Naive thymus-derived CD8-positive, alpha-beta T cell (primary cell): Measurements from ENCODE around the gene PHOSPHO1. TPM values are rescaled to one million over a fixed set of nuclear protein-coding genes. Genes with fewer than 3 reads are reported as not detected.

Experiments used
- ATAC-seq, 2 donors: fragments of 150-1000 bp; cut with Tn5 transposase in 1 of 2; sonication (Bioruptor Pico), chemical (Tn5 transposase) in 1 of 2; 1 replicate in 1 of 2; 2 replicates in 1 of 2; pipeline ENCODE4 v1.10.0; 2021; ENCODE audit warnings: mild to moderate bottlenecking in 2 of 2, moderate library complexity in 2 of 2
- POLR2A ChIA-PET: fragments of 350-600 bp; sonication (Branson Sonifier 250); formaldehyde crosslinking; loops from one replicate; lab custom pipeline; 2021; ENCODE audit warnings: antibody characterized with exemption; lab: Charles Lee
- DNase-seq, 10 donors: peaks; one replicate each; pipeline versions ENCODE4 v3.0.0 to v3.0.0-alpha.2; 2020 to 2022
- H3K27ac Mint-ChIP-seq, 10 donors: one replicate each; pipeline ENCODE4 v1.8.0; 2020 to 2022; ENCODE audit warnings: mild to moderate bottlenecking in 10 of 10, mixed read lengths in 10 of 10, moderate library complexity in 4 of 10, inconsistent platforms in 1 of 10
- H3K27me3 Mint-ChIP-seq, 5 donors: one replicate each; pipeline ENCODE4 v1.8.0; 2021 to 2022; ENCODE audit warnings: mixed read lengths in 5 of 5
- H3K36me3 Mint-ChIP-seq, 3 donors: one replicate each; pipeline ENCODE4 v1.8.0; 2020 to 2022; ENCODE audit warnings: mixed read lengths in 3 of 3, mild to moderate bottlenecking in 2 of 3, inconsistent platforms in 1 of 3
- H3K4me1 Mint-ChIP-seq, 4 donors: one replicate each; pipeline ENCODE4 v1.8.0; 2021 to 2022; ENCODE audit warnings: mixed read lengths in 4 of 4
- H3K4me3 Mint-ChIP-seq, 10 donors: one replicate each; pipeline ENCODE4 v1.8.0; 2020 to 2022; ENCODE audit warnings: mild to moderate bottlenecking in 10 of 10, mixed read lengths in 10 of 10, moderate library complexity in 6 of 10, inconsistent platforms in 1 of 10
- H3K9me3 Mint-ChIP-seq, 9 donors: one replicate each; pipeline ENCODE4 v1.8.0; 2020 to 2022; ENCODE audit warnings: mixed read lengths in 9 of 9, mild to moderate bottlenecking in 3 of 9, inconsistent platforms in 1 of 9, moderate library complexity in 1 of 9
- polyA plus RNA-seq, 3 donors: library from polyadenylated mRNA; unstranded; fragments of 300-500 nt; fragmentation: Illumina TruSeq; gene quantifications; one replicate each; pipeline ENCODE4 v1.2.3, GENCODE V29; 2021
- total RNA-seq, 8 experiments: library from RNA in 2 of 8; stranded (reverse) in 2 of 8; gene quantifications; one replicate each; pipeline ENCODE4 v1.2.3 and lab custom pipeline; 2021 to 2026

PHOSPHO1 gene
- total and polyA plus RNA-seq, 5 experiments from 2014 or later, result 0.25 to 0.62 (median 0.35) TPM; not detected in 2

GRCh38 chr17:49216482-49216881, 14.1 kb downstream of the PHOSPHO1 start:
- ATAC-seq, result no peak
- peaks cover 0 to 19% (median 0%) of the 10 kb centered on the region in 3 donors for H3K36me3 Mint-ChIP-seq
- H3K4me1 Mint-ChIP-seq, result peaks cover 48 to 84% (median 83%) of the 10 kb centered on the region in 4 donors
- no peaks in the 10 kb centered on the region for H3K9me3 Mint-ChIP-seq
- POLR2A ChIA-PET, result interaction anchor here (5.6 to 13.0 kb wide), 2 partner anchors 11 to 24 kb away, joined by 41 to 195 read pairs; partner anchors contain the start of gene PHOSPHO1
- no peak for DNase-seq
- no peaks in the 10 kb centered on the region for H3K27me3 Mint-ChIP-seq
- H3K27ac Mint-ChIP-seq, result peak overlapping the region; percentile 85 to 99 (median 94)
- H3K4me3 Mint-ChIP-seq, result peak overlapping the region; percentile 52 to 86 (median 80)

DNA sequence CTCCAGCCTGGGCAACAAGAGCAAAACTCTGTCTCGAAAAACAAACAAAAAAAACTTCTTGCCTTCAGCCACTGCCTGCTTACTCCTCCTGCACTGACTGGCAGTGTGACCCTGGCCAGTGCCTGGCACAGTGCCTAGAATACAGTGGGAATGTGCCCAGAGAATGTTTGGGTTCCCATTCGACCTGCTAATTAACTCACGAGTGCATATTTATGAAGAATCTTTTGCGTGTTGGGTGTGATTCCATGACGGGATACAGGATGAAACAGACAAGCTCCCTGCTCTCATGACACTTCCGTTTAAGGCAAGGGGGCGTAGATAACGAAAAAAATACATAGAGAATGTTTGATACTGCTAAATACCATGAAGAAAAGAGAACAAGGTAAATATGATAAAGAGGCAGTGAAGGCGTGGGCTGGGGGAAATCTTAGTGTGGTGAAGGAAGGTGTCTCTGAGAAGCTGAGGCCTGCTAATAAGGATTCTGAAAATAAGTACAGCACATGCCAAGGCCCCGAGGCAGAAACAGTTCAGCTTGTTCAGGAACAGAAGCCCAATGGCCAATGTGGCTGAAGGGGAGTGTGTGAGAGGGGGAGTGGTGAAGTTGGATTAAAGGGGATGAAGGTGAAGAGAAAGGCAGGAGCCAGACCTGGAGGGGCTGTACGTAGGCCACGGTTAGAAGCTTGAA, 15.8 kb downstream of the PHOSPHO1 start:
- Mint-ChIP-seq H3K4me1 (peaks cover 59 to 94% (median 91%) of the 10 kb centered on the region in 4 donors), H3K9me3 (no peaks in the 10 kb centered on the region), H3K4me3 (peak overlapping the region; percentile 57 to 99 (median 76)), H3K27me3 (no peaks in the 10 kb centered on the region), H3K36me3 (peaks cover 0 to 16% (median 0%) of the 10 kb centered on the region in 3 donors), H3K27ac (peak overlapping the region; percentile 84 to 99 (median 94))
- POLR2A ChIA-PET, result interaction anchor here (0.7 to 13.0 kb wide), 5 partner anchors 8 to 22 kb away, joined by 3 to 195 read pairs (median 6); partner anchors contain the start of gene PHOSPHO1
- peak in 1 of 10 donors; percentile 28 for DNase-seq
- ATAC-seq, result no peak

DNA sequence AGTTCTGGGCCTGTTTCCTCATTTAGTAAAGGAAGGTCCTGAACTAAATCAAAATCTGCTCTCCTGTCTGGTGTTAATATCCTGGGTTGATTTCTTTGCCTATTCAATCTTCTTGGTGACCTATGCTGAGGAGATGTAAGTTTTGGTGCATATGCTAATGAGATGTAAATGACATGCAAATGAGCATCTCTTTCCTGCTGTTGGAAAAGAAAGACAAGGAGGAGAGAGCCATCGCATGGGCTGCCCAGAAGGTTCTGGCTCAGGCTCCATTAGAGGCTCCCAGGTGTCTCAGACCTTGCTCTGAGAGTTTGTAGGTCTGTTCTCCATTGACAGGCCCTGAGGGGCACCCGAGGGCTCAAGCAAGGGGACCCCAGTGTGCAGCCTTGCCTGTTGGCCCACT, 16.7 kb downstream of the PHOSPHO1 start:
- peak overlapping the region; percentile 72 to 99 (median 92) for H3K4me3 Mint-ChIP-seq
- H3K27me3 Mint-ChIP-seq, result no peaks in the 10 kb centered on the region
- no peaks in the 10 kb centered on the region for H3K9me3 Mint-ChIP-seq
- peaks cover 64 to 95% (median 92%) of the 10 kb centered on the region in 4 donors for H3K4me1 Mint-ChIP-seq
- POLR2A ChIA-PET, result interaction anchor here (1.3 to 13.0 kb wide), 4 partner anchors 8 to 21 kb away, joined by 4 to 195 read pairs (median 20); no protein-coding TSS in a partner anchor
- H3K36me3 Mint-ChIP-seq, result peaks cover 0 to 15% (median 0%) of the 10 kb centered on the region in 3 donors
- ATAC-seq (no peak), DNase-seq (no peak)
- H3K27ac Mint-ChIP-seq, result peak overlapping the region; percentile 73 to 99 (median 94)

DNA sequence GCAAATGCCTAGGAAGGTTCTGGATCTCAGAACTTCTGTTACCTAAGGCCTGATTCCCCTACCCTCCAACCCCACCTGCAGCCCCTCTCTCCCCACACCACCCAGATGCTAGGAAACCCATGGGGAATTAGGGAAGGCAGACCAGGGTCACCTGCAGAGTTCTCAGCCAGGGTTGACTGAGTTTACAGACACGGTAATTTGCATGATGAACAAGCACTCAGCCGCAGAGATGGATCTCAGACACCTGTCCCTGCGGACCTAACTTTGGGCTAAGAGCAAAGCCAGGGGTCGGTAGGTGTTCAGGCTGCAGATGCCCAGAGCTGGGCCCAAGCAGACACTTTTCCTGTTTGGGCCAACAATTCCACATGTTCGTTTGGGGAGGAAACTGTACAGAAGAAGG, 17.2 kb downstream of the PHOSPHO1 start:
- DNase-seq (no peak), ATAC-seq (no peak)
- Mint-ChIP-seq H3K9me3 (no peaks in the 10 kb centered on the region), H3K36me3 (peaks cover 0 to 14% (median 0%) of the 10 kb centered on the region in 3 donors), H3K27me3 (no peaks in the 10 kb centered on the region), H3K4me3 (peak overlapping the region; percentile 72 to 99 (median 92)), H3K27ac (peak overlapping the region; percentile 73 to 99 (median 94)), H3K4me1 (peaks cover 65 to 95% (median 92%) of the 10 kb centered on the region in 4 donors)
- POLR2A ChIA-PET, result interaction anchor here (0.5 to 13.0 kb wide), 6 partner anchors 9 to 1169 kb away, joined by 3 to 195 read pairs (median 4); no protein-coding TSS in a partner anchor

GRCh38 chr17:49210158-49211029, 20.2 kb downstream of the PHOSPHO1 start, which contains the start of the genes ABI3 and GNGT2:
ABI3 (plus strand) TSS chr17:49210707; CDS start chr17:49210725, 18 bp downstream.
GNGT2 (minus strand) TSS chr17:49210574; CDS start chr17:49207422, 3,152 bp downstream.
- Mint-ChIP-seq H3K9me3 (no peaks in the 10 kb centered on the region), H3K36me3 (peaks cover 0 to 4% (median 2%) of the 10 kb centered on the region in 3 donors), H3K27me3 (no peaks in the 10 kb centered on the region), H3K4me1 (peaks cover 57 to 87% (median 80%) of the 10 kb centered on the region in 4 donors), H3K27ac (peak within 1 kb of the TSS; percentile 91 to 99 (median 96)), H3K4me3 (peak within 1 kb of the TSS; percentile 72 to 99 (median 92))
- ATAC-seq (peak; percentile 78 to 80), DNase-seq (peak; percentile 35 to 82 (median 54))
- POLR2A ChIA-PET, result interaction anchor here (0.5 to 13.0 kb wide), 6 partner anchors 9 to 1302 kb away, joined by 3 to 195 read pairs (median 22); no protein-coding TSS in a partner anchor

GRCh38 chr17:49209061-49209571, 21.5 kb downstream of the PHOSPHO1 start:
- POLR2A ChIA-PET, result interaction anchor here (0.7 to 13.0 kb wide), 8 partner anchors 10 to 151 kb away, joined by 3 to 195 read pairs (median 6); no protein-coding TSS in a partner anchor
- Mint-ChIP-seq H3K9me3 (no peaks in the 10 kb centered on the region), H3K27ac (peak overlapping the region; percentile 91 to 99 (median 96)), H3K36me3 (peaks cover 0 to 4% (median 0%) of the 10 kb centered on the region in 3 donors), H3K27me3 (no peaks in the 10 kb centered on the region), H3K4me1 (peaks cover 52 to 77% (median 70%) of the 10 kb centered on the region in 4 donors), H3K4me3 (peak overlapping the region; percentile 72 to 99 (median 92))
- peak; percentile 43 to 57 for ATAC-seq
- peak in 4 of 10 donors; percentile 47 to 66 (median 54) for DNase-seq

DNA sequence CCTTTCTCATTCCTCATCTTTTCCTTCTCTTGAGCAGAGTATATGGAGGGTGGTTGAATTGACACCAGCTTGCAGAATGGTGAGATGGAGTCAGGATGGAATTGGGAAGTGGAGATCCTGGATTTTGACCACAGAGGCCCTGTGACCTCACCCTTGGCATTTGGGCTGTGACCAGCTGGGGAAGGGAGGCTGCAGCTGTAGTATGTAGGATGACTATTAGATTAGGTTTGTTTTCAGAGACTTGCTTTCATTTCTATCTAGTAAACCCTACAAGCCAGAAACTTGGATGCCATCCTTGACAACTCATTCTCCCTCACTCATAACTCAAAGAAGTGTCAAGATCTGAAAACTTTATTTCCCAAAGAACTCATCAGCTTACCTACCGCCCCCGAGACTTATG, 26.1 kb downstream of the PHOSPHO1 start:
- no peaks in the 10 kb centered on the region for H3K27me3 Mint-ChIP-seq
- H3K4me1 Mint-ChIP-seq, result peaks cover 23 to 39% (median 28%) of the 10 kb centered on the region in 4 donors
- no peak overlapping the region for H3K4me3 Mint-ChIP-seq
- no peaks in the 10 kb centered on the region for H3K9me3 Mint-ChIP-seq
- ATAC-seq (no peak), DNase-seq (no peak)
- H3K36me3 Mint-ChIP-seq, result peaks cover 4 to 5% (median 4%) of the 10 kb centered on the region in 3 donors
- POLR2A ChIA-PET, result interaction anchor here (0.5 to 3.3 kb wide), 5 partner anchors 10 to 1090 kb away, joined by 4 to 22 read pairs (median 4); no protein-coding TSS in a partner anchor
- H3K27ac Mint-ChIP-seq, result peak overlapping the region in 1 of 10 donors; percentile 54

GRCh38 chr17:49203796-49204195, 26.8 kb downstream of the PHOSPHO1 start:
- no peaks in the 10 kb centered on the region for H3K27me3 Mint-ChIP-seq
- DNase-seq (no peak), ATAC-seq (no peak)
- H3K27ac Mint-ChIP-seq, result peak overlapping the region in 1 of 10 donors; percentile 71
- POLR2A ChIA-PET, result interaction anchor here (0.5 to 3.3 kb wide), 2 partner anchors 11 to 186 kb away, joined by 4 to 22 read pairs; no protein-coding TSS in a partner anchor
- peaks cover 16 to 32% (median 21%) of the 10 kb centered on the region in 4 donors for H3K4me1 Mint-ChIP-seq
- no peak overlapping the region for H3K4me3 Mint-ChIP-seq
- peaks cover 4 to 5% (median 4%) of the 10 kb centered on the region in 3 donors for H3K36me3 Mint-ChIP-seq
- H3K9me3 Mint-ChIP-seq, result no peaks in the 10 kb centered on the region

DNA sequence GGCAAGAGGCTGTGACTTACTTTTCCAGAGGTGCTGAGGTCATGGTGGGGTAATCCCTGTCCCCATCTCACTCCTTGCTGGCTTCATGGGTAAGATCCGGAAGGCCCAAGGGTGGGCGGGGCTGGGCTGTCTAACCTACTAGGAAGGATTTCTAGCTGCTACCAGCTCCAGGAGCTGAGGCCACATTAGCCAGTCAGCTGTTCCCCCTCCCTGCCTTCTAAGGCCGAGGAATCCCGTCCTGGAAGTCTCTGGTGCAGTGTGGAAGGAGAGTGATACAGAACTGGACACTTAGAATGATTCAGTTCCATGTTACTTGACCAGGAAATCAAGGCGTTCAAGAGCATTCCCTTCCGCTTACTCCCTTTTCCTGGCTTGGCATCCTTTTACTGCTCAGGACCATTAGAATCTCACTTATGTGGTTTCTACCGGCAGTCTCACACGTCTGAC, 29.1 kb downstream of the PHOSPHO1 start:
- Mint-ChIP-seq H3K36me3 (peaks cover 4 to 5% (median 4%) of the 10 kb centered on the region in 3 donors), H3K9me3 (no peaks in the 10 kb centered on the region), H3K27ac (peak overlapping the region in 1 of 10 donors; percentile 41), H3K4me3 (no peak overlapping the region), H3K27me3 (no peaks in the 10 kb centered on the region), H3K4me1 (peaks cover 6 to 14% (median 12%) of the 10 kb centered on the region in 4 donors)
- ATAC-seq, result no peak
- POLR2A ChIA-PET, result interaction anchor here (1.8 to 4.7 kb wide), 2 partner anchors 9 to 10 kb away, joined by 8 to 37 read pairs; partner anchors contain the start of genes ABI3 and GNGT2
- no peak for DNase-seq

DNA sequence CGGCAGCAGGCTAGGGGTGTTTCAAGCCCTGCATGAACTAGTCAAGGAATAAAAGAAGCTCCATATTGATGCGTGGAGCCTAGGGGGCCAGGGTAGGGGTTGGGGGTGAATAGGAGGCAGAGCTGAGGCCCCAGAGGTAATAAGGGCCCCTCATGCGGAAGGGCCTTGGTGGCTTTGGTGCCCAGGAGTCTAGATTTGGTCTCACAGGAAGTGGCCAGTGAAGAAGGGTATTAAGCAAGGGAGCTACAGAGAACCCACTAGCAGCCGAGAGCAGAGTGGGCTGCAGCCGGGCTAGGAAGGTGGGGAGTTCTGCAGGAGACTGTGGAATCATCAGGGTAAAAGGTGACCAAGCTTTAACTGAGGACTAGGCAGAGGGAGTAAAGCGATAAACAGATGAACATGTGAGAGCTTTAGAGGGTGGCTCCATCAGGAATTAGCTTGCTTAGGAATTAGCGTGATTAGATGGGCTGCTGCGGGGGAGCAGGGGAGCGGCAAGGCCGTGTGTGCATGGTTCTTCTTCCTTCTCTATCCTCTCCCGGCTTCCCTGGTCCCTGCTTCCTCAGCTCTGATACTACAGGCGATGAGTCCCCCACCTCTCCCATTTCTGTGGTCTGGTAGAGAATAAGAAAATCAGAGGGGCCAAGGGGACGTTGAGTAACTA, 30.0 kb downstream of the PHOSPHO1 start:
- peaks cover 4 to 9% (median 6%) of the 10 kb centered on the region in 4 donors for H3K4me1 Mint-ChIP-seq
- H3K27me3 Mint-ChIP-seq, result no peaks in the 10 kb centered on the region
- peak overlapping the region in 2 of 10 donors; percentile 15 to 56 for H3K27ac Mint-ChIP-seq
- ATAC-seq, result no peak
- H3K36me3 Mint-ChIP-seq, result peaks cover 0 to 5% (median 4%) of the 10 kb centered on the region in 3 donors
- no peak for DNase-seq
- POLR2A ChIA-PET, result interaction anchor here (0.5 to 4.7 kb wide), 6 partner anchors 8 to 262 kb away, joined by 3 to 37 read pairs (median 6); partner anchors contain the start of genes ABI3 and GNGT2
- H3K4me3 Mint-ChIP-seq, result no peak overlapping the region
- no peaks in the 10 kb centered on the region for H3K9me3 Mint-ChIP-seq

DNA sequence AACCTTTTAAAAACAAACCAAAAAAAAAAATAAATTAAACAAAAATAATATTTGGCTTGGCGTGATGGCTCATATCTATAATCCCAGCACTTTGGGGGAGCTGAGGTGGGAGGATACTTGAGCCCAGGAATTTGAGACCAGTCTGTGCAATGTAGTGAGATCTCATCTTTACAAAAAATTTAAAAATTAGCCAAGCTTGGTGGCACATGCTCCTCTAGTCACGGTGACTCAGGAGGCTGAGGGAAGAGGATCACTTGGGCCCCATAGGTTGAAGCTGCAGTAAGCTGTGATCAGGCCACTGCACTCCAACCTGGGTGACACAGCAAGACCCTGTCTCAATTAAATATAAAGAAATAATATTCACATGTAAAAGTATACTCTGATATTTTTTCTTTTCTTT, 32.4 kb downstream of the PHOSPHO1 start:
- no peak for ATAC-seq
- POLR2A ChIA-PET, result interaction anchor here (0.5 to 4.7 kb wide), 5 partner anchors 13 to 545 kb away, joined by 3 to 37 read pairs (median 3); partner anchors contain the start of genes ABI3 and GNGT2
- Mint-ChIP-seq H3K4me3 (no peak overlapping the region), H3K27ac (no peak overlapping the region), H3K4me1 (peaks cover 7 to 18% (median 11%) of the 10 kb centered on the region in 4 donors), H3K36me3 (peaks cover 0 to 5% (median 2%) of the 10 kb centered on the region in 3 donors), H3K9me3 (no peaks in the 10 kb centered on the region), H3K27me3 (no peaks in the 10 kb centered on the region)
- DNase-seq, result no peak
